NCI-H526 treated with DMSO at 0.1 percent for 48 hours (cell line): ENCODE results near the gene TLR4.

ENCODE experiments used
- DNase-seq: peaks from one replicate; lab custom pipeline; 2025; lab: John Stamatoyannopoulos, UW

The TLR4 gene

GRCh38 chr9:117715411-117715989, 11.3 kb downstream of the TLR4 start:
- DNase-seq = no peak

GRCh38 chr9:117718085-117718484, 13.9 kb downstream of the TLR4 start:
- DNase-seq = no peak

- no peak for DNase-seq
Observed at GRCh38 chr9:117718701-117719100, 14.5 kb downstream of the TLR4 start.

GRCh38 chr9:117719161-117719920, 15.1 kb downstream of the TLR4 start:
- DNase-seq = no peak

- no peak for DNase-seq
Observed at GRCh38 chr9:117720066-117720465, 15.9 kb downstream of the TLR4 start.

- DNase-seq = no peak
Observed at GRCh38 chr9:117720555-117720954, 16.4 kb downstream of the TLR4 start.

GRCh38 chr9:117720987-117721386, 16.8 kb downstream of the TLR4 start:
- no peak for DNase-seq

GRCh38 chr9:117722108-117722761, 18.0 kb downstream of the TLR4 start:
- no peak for DNase-seq

- no peak for DNase-seq
Observed at GRCh38 chr9:117723986-117724625, 19.9 kb downstream of the TLR4 start.

- DNase-seq = no peak
Observed at GRCh38 chr9:117725426-117725887, 21.3 kb downstream of the TLR4 start.

- no peak for DNase-seq
Observed at GRCh38 chr9:117729375-117729774, 25.2 kb downstream of the TLR4 start.

- DNase-seq = no peak
Observed at GRCh38 chr9:117732494-117732893, 28.3 kb downstream of the TLR4 start.

GRCh38 chr9:117733465-117733864, 29.3 kb downstream of the TLR4 start:
- DNase-seq = no peak

- no peak for DNase-seq
Observed at GRCh38 chr9:117734082-117734481, 29.9 kb downstream of the TLR4 start.

- DNase-seq = no peak
Observed at GRCh38 chr9:117734523-117735314, 30.5 kb downstream of the TLR4 start.

GRCh38 chr9:117737721-117738226, 33.6 kb downstream of the TLR4 start:
- no peak for DNase-seq

GRCh38 chr9:117739206-117739605, 35.0 kb downstream of the TLR4 start:
- no peak for DNase-seq

- no peak for DNase-seq
Observed at GRCh38 chr9:117739624-117740347, 35.6 kb downstream of the TLR4 start.

- DNase-seq = no peak
Observed at GRCh38 chr9:117742131-117742530, 37.9 kb downstream of the TLR4 start.

GRCh38 chr9:117744369-117744768, 40.2 kb downstream of the TLR4 start:
- no peak for DNase-seq

GRCh38 chr9:117744856-117745389, 40.7 kb downstream of the TLR4 start:
- no peak for DNase-seq
